ENCODE results near the gene GADD45A.
A peak's percentile ranks its signal among the peaks of the same experiment; 100 is the strongest.

Gene GADD45A

GRCh38 chr1:67690018-67690363 is 5.0 kb downstream of the GADD45A start:
- DNase-seq = no peak

GRCh38 chr1:67690411-67690810 is 5.4 kb downstream of the GADD45A start:
- DNase-seq = no peak

GRCh38 chr1:67691712-67692111 is 6.7 kb downstream of the GADD45A start:
- DNase-seq = peak; percentile 71

GRCh38 chr1:67695963-67696362 is 11.0 kb downstream of the GADD45A start:
- no peak for DNase-seq

- DNase-seq = no peak
Observed at GRCh38 chr1:67696708-67697107, 11.7 kb downstream of the GADD45A start.

- peak; percentile 63 for DNase-seq
Observed at GRCh38 chr1:67700220-67700619, 15.2 kb downstream of the GADD45A start.

- peak; percentile 93 for DNase-seq
Observed at GRCh38 chr1:67700692-67701410, 15.8 kb downstream of the GADD45A start.

GRCh38 chr1:67701876-67702275 is 16.9 kb downstream of the GADD45A start:
- DNase-seq = no peak

GRCh38 chr1:67704351-67704750 is 19.4 kb downstream of the GADD45A start:
- no peak for DNase-seq

- DNase-seq = no peak
Observed at GRCh38 chr1:67705735-67706453, 20.9 kb downstream of the GADD45A start.

- peak; percentile 33 for DNase-seq
Observed at GRCh38 chr1:67708606-67709005, 23.6 kb downstream of the GADD45A start.

GRCh38 chr1:67710417-67710816 is 25.4 kb downstream of the GADD45A start:
- no peak for DNase-seq

- DNase-seq = peak; percentile 77
Observed at GRCh38 chr1:67711158-67711854, 26.3 kb downstream of the GADD45A start.

- peak; percentile 67 for DNase-seq
Observed at GRCh38 chr1:67711855-67712212, 26.8 kb downstream of the GADD45A start.

- peak; percentile 96 for DNase-seq
Observed at GRCh38 chr1:67713057-67713846, 28.3 kb downstream of the GADD45A start.

- no peak for DNase-seq
Observed at GRCh38 chr1:67715819-67716218, 30.8 kb downstream of the GADD45A start.

- peak; percentile 84 for DNase-seq
Observed at GRCh38 chr1:67716800-67717199, 31.8 kb downstream of the GADD45A start.

- DNase-seq = no peak
Observed at GRCh38 chr1:67717876-67718275, 32.9 kb downstream of the GADD45A start.

- DNase-seq = peak; percentile 89
Observed at GRCh38 chr1:67719329-67720196, 34.6 kb downstream of the GADD45A start.

- no peak for DNase-seq
Observed at GRCh38 chr1:67721112-67721511, 36.1 kb downstream of the GADD45A start.

GRCh38 chr1:67721650-67722291 is 36.8 kb downstream of the GADD45A start:
- DNase-seq = no peak

All from NCI-H69 (cell line).